ENCODE measurements around the gene KLK8. TPM values are rescaled to one million over a fixed set of nuclear protein-coding genes. Genes with fewer than 3 reads are reported as not detected.

The KLK8 gene
- total RNA-seq (2014; rRNA removed; shearing (Covaris generic)) = not detected in 2 replicates

GRCh38 chr19:51001515-51001914 lies at the start of gene KLK8:
TSS of gene KLK8 (minus strand) at chr19:51001604. CDS start at chr19:51001167, 437 bp downstream.

DNA sequence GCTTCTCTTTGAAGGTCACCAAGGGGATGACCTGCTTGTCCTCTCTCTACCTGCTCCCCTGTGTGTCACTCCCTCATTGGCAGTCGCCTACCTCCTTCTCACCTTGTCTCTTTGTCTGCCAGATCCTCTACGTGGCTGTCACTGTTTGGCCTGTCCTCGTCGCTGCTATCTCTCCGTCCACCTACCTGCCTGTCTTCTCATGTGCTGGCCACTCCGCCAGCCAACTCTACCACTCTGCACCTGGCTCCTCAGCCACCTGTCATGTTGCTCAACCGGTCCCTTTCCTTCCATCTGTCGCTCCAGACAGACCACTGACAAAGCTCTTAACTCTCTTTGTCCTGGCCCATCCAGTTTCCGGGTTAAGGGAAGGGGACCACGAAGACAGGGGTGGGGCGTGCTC lies 33.3 kb upstream of the KLK8 start, which contains the start of gene KLK12:
KLK12 (minus strand) TSS at position 299 of the 400 bp plus-strand sequence. CDS start 381 bp downstream, outside the sequence.

DNA sequence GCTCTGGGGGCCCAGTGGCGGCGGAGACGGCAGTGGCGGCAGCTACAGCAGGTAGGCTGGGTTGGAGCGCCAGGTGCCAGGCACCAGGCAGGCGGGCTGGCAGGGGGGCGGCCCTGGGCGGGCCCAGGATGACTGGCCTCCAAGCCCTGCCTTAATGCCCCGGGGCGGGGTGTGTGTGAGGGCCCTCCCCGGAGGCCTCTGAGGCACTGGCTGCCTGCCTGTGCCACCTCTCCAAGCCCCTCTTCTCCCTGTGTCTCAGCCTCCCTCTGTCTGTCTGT lies 25.1 kb upstream of the KLK8 start, which contains the start of gene KLK11:
KLK11 (minus strand) TSS at position 63 of the 278 bp plus-strand sequence. CDS start 985 bp downstream, outside the sequence.

GRCh38 chr19:51019544-51019925 lies 18.1 kb upstream of the KLK8 start, which contains the start of gene KLK10:
TSS of gene KLK10 (minus strand) at chr19:51019709. CDS start at chr19:51019130, 579 bp downstream.

DNA sequence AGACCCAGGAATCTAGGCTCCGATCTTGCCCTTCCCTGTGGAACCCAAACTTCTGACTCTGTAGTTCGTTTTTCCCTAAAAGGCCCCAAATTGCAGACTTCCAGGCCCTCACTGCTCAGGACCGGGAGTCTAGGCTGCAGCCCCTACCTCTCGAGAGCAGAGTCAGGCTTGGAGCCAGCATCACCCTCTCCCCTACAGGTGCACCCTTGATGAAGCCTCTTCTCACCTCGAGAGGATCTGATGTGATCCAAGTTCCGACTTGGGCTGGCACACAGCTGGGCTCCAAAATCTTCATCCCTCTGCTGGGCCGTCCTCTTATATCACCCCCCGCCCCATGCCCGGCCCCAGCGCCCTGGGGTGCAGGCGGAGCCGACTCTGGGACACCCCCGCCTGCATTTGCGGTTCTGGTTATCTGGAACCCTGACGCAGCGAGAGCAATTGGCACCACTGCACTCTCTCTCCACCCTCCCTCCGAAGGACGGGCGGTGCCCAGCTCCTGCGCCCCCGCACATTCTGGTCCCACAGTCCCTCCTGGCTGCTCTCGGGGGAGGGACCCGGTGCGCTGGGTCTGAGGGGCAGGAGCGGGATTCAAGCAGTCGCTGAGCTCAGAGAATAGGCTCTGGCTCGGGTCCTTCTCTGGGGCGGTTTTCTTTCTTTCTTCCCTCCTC lies 17.6 kb downstream of the KLK8 start, which contains the start of gene KLK7:
KLK7 (minus strand) TSS at position 293 of the 668 bp plus-strand sequence. CDS start 1,518 bp downstream, outside the sequence.

DNA sequence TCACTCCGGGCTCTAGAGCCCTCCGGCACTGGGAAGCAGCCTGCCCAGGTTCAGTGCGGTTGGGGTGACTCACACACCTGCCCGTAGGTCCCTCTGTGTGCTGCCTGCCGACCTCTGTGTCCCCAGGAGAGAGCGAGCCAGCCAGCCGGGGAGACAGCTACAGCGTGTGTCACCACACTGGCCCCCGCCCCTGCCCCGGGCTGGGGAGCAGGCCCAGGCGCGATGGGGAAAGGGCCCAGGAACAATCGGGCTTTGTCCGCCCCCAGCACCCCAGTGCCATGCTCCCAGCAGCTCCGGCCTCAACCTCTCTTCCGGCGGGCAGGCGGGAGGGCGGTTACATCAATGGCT lies 32.0 kb downstream of the KLK8 start, which contains the start of gene KLK6:
KLK6 (minus strand) TSS at position 179 of the 348 bp plus-strand sequence. CDS start 1,487 bp downstream, outside the sequence.

DNA sequence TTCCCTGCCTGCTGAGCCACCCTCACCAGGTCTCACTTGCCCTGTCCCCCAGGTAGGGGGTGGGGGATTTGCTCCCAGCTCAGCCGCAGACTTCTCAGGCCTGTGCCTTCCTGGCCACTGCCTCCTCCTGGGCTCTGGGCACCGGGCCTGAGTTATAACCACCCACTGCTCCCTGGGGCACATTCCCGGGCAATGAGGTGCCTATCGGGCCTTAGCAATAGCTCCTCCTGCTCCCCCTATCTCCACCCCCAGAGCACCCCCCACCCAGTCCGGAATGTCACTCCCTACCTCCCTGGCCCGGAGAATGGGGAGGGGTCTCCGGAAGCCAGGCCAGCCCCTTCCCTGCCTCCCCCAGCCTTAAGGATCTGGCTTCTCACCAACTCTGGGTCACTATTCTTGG lies 48.5 kb downstream of the KLK8 start, which contains the start of gene KLK5:
KLK5 (minus strand) TSS at position 129 of the 400 bp plus-strand sequence. CDS start 381 bp downstream, outside the sequence.

Other genes with a start within 250 kb of the KLK8 start
- not detected in 2 replicates for gene GPR32, start 231.1 kb downstream of the KLK8 start, total RNA-seq (2014; rRNA removed; shearing (Covaris generic))
- not detected in 2 replicates for gene ACP4, start 211.2 kb downstream of the KLK8 start, total RNA-seq (2014; rRNA removed; shearing (Covaris generic))
- gene KLK1, start 177.8 kb downstream of the KLK8 start, total RNA-seq (2014; rRNA removed; shearing (Covaris generic)) = not detected in 2 replicates
- gene KLK15, start 168.0 kb downstream of the KLK8 start, total RNA-seq (2014; rRNA removed; shearing (Covaris generic)) = not detected in 2 replicates
- gene KLK3, start 146.7 kb downstream of the KLK8 start, total RNA-seq (2014; rRNA removed; shearing (Covaris generic)) = not detected in 2 replicates
- gene KLK2, start 128.2 kb downstream of the KLK8 start, total RNA-seq (2014; rRNA removed; shearing (Covaris generic)) = 0.50 and 1.5 TPM in 2 replicates
- not detected in 2 replicates for gene KLK4, start 90.2 kb downstream of the KLK8 start, total RNA-seq (2014; rRNA removed; shearing (Covaris generic))
- gene KLK5, start 48.6 kb downstream of the KLK8 start, total RNA-seq (2014; rRNA removed; shearing (Covaris generic)) = not detected in 2 replicates
- gene KLK6, start 32.0 kb downstream of the KLK8 start, total RNA-seq (2014; rRNA removed; shearing (Covaris generic)) = 0.94 and 1.6 TPM in 2 replicates
- gene KLK7, start 17.7 kb downstream of the KLK8 start, total RNA-seq (2014; rRNA removed; shearing (Covaris generic)) = not detected in 2 replicates
- gene KLK10, start 18.1 kb upstream of the KLK8 start, total RNA-seq (2014; rRNA removed; shearing (Covaris generic)) = not detected in 2 replicates
- gene KLK11, start 25.0 kb upstream of the KLK8 start, total RNA-seq (2014; rRNA removed; shearing (Covaris generic)) = not detected in 2 replicates
- gene KLK12, start 33.4 kb upstream of the KLK8 start, total RNA-seq (2014; rRNA removed; shearing (Covaris generic)) = not detected in 2 replicates
- not detected in 2 replicates for gene KLK13, start 63.5 kb upstream of the KLK8 start, total RNA-seq (2014; rRNA removed; shearing (Covaris generic))
- gene KLK14, start 81.3 kb upstream of the KLK8 start, total RNA-seq (2014; rRNA removed; shearing (Covaris generic)) = 0.85 TPM in 1 of 2 replicates, not detected in the other
- gene CTU1, start 106.8 kb upstream of the KLK8 start, total RNA-seq (2014; rRNA removed; shearing (Covaris generic)) = 19.1 and 20.6 TPM in 2 replicates
- gene SIGLEC9, start 123.3 kb upstream of the KLK8 start, total RNA-seq (2014; rRNA removed; shearing (Covaris generic)) = 0.08 TPM in 1 of 2 replicates, not detected in the other
- gene SIGLEC7, start 140.7 kb upstream of the KLK8 start, total RNA-seq (2014; rRNA removed; shearing (Covaris generic)) = not detected in 2 replicates
- 3.1 and 4.5 TPM in 2 replicates for gene CD33, start 223.5 kb upstream of the KLK8 start, total RNA-seq (2014; rRNA removed; shearing (Covaris generic))
- 0.32 TPM in 1 of 2 replicates, not detected in the other for gene SIGLECL1, start 249.5 kb upstream of the KLK8 start, total RNA-seq (2014; rRNA removed; shearing (Covaris generic))

Measured in A375 (cell line).